Epithelial cell of umbilical artery (primary cell): ENCODE data around the gene RTP4. TPM values are rescaled to one million over a fixed set of nuclear protein-coding genes. Genes with fewer than 3 reads are reported as not detected.

Experiments used
- total RNA-seq: library from RNA; depleted of rRNA; stranded (reverse); fragments of >200 nt; gene quantifications from 2 replicates; pipeline ENCODE4 v1.2.3, GENCODE V29; 2014

RTP4 gene
- total RNA-seq, result 0.61 TPM in 1 of 2 replicates, not detected in the other

DNA sequence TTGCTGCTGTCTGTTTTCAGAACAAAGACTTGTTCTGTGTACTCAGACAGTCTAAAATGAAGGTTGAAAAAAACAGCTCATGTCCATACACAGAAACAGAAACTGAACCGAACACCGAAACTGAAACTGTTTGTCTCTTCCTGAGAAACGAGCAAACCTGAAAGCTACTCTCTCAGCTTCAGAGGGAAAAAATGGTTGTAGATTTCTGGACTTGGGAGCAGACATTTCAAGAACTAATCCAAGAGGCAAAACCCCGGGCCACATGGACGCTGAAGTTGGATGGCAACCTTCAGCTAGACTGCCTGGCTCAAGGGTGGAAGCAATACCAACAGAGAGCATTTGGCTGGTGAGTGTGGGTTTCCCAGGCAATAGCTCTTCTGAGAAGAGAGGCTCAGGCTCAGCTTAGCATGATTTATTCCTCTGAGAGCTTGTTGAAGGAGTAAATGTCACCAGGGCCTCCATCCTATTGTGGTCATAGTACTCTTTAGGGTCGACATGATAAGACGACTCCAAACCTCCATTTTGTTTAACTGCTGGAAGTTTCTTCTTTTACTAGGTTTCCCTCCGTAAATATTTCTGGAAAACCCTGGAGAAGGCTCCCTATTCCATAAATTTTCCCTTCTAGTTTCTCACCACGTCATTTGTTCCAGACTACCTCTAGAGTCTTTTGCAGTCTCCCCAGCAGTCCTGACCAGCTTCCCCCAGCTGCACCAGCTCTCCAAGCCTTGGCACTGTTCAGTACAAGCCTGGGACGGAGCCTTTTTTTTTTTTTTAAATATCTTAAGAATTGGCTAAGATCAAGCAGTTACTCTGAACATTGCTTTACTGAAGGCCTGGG, at the start of gene RTP4:
Gene RTP4 (plus strand): TSS at position 135 of the 838 bp plus-strand sequence. CDS start 57 bp downstream, at position 192.

Other genes with a start within 250 kb of the RTP4 start
- 40.3 and 61.4 TPM in 2 replicates for gene RPL39L, start 228.9 kb upstream of the RTP4 start, total RNA-seq
- not detected in 2 replicates for gene RTP1, start 170.9 kb upstream of the RTP4 start, total RNA-seq
- 0.91 and 1.9 TPM in 2 replicates for gene MASP1, start 76.6 kb upstream of the RTP4 start, total RNA-seq